Keratinocyte (primary cell): ENCODE results near the gene CNTNAP2. TPM values are rescaled to one million over a fixed set of nuclear protein-coding genes. Genes with fewer than 3 reads are reported as not detected.

Experiments used
- DNase-seq: peaks from one replicate; pipeline ENCODE4 v3.0.0-alpha.2; 2011; ENCODE audit warnings: low read depth, missing footprints, low spot score
- FAIRE-seq: peaks from 2 replicates; lab custom pipeline; 2011; peaks lifted over from hg19 to GRCh38; lab: Jason Lieb, UNC
- H2AFZ ChIP-seq: 2 replicates; pipeline ENCODE4 v1.6.0; 2012; ENCODE audit warnings: low read length, control low read depth, inconsistent platforms; ENCODE audit not compliant: control insufficient read depth
- H3K27ac ChIP-seq: 2 replicates; pipeline ENCODE4 v1.5.1; 2011; ENCODE audit warnings: low read length; ENCODE audit not compliant: control insufficient read depth, insufficient read depth
- H3K27me3 ChIP-seq: 3 replicates; pipeline ENCODE4 v1.6.0; 2011; ENCODE audit warnings: low read length; ENCODE audit not compliant: control insufficient read depth, insufficient read depth; ENCODE audit errors: extremely low read depth
- H3K36me3 ChIP-seq, 2 experiments: 2 replicates in 1 of 2; 3 replicates in 1 of 2; pipeline ENCODE4 v1.5.1; 2011; ENCODE audit warnings: low read length in 2 of 2, mild to moderate bottlenecking in 1 of 2; ENCODE audit not compliant: control insufficient read depth in 2 of 2, insufficient read depth in 2 of 2; ENCODE audit errors: extremely low read depth in 1 of 2
- H3K4me1 ChIP-seq: 3 replicates; pipeline ENCODE4 v1.5.1; 2011; ENCODE audit warnings: low read length; ENCODE audit not compliant: control insufficient read depth, insufficient read depth; ENCODE audit errors: extremely low read depth
- H3K4me2 ChIP-seq: 3 replicates; pipeline ENCODE4 v1.6.0; 2011; ENCODE audit warnings: low read depth, low read length; ENCODE audit not compliant: control insufficient read depth, insufficient read depth; ENCODE audit errors: extremely low read depth
- H3K4me3 ChIP-seq, 3 experiments: fragments of 200-600 bp in 1 of 3; sonication (generic) in 1 of 3; 2 replicates in 2 of 3; 3 replicates in 1 of 3; pipeline ENCODE4 v1.5.1; 2011 to 2016; ENCODE audit warnings: low read length in 3 of 3, mild to moderate bottlenecking in 3 of 3, control low read depth in 2 of 3, inconsistent platforms in 1 of 3, low read depth in 1 of 3, mixed read lengths in 1 of 3, mixed run types in 1 of 3, moderate library complexity in 1 of 3; ENCODE audit not compliant: control insufficient read depth in 2 of 3, insufficient read depth in 2 of 3; ENCODE audit errors: extremely low read depth in 1 of 3
- H3K79me2 ChIP-seq: 2 replicates; pipeline ENCODE4 v1.6.0; 2012; ENCODE audit warnings: low read length; ENCODE audit not compliant: control insufficient read depth, insufficient read depth
- H3K9ac ChIP-seq: 3 replicates; pipeline ENCODE4 v1.6.0; 2011; ENCODE audit warnings: low read length; ENCODE audit not compliant: control insufficient read depth, insufficient read depth; ENCODE audit errors: extremely low read depth
- H3K9me1 ChIP-seq: 3 replicates; pipeline ENCODE4 v1.6.0; 2011; ENCODE audit warnings: low read length; ENCODE audit not compliant: control insufficient read depth, insufficient read depth; ENCODE audit errors: extremely low read depth
- H3K9me3 ChIP-seq: 2 replicates; pipeline ENCODE4 v1.5.1; 2012; ENCODE audit warnings: low read depth, low read length; ENCODE audit not compliant: control insufficient read depth
- H4K20me1 ChIP-seq: 3 replicates; pipeline ENCODE4 v1.6.0; 2011; ENCODE audit warnings: low read length; ENCODE audit not compliant: control insufficient read depth, insufficient read depth; ENCODE audit errors: extremely low read depth
- EZH2 ChIP-seq: IDR thresholded peaks from one replicate; pipeline ENCODE4 v1.6.1; 2012; ENCODE audit warnings: inconsistent platforms, mild to moderate bottlenecking, low read length, moderate library complexity
- dilution Hi-C: fragments of 300-500 bp; cut with MboI; formaldehyde crosslinking; loops from one replicate; pipeline ENCODE4 v1.7.0; 2020; ENCODE audit warnings: low sequenced_read_pairs; ENCODE audit not compliant: extremely low pct_ligation_motif_present
- polyA plus RNA-seq, 5 experiments: library from polyadenylated mRNA; depleted of rRNA in 3 of 5; stranded (reverse) in 3 of 5; stranded (forward) in 1 of 5; unstranded in 1 of 5; fragments of >200 nt; gene quantifications; 1 replicate in 1 of 5; 2 replicates in 3 of 5; 3 replicates in 1 of 5; pipeline versions ENCODE4 v1.2.1 to v1.2.3, GENCODE V29; 2011 to 2012; ENCODE audit warnings: missing spikeins in 2 of 5, low read depth in 1 of 5, low replicate concordance in 1 of 5
- TF ChIP-seq, protein P1 (sequence below), 3 experiments: IDR thresholded peaks in 1 of 3; conservative IDR thresholded peaks in 1 of 3; optimal IDR thresholded peaks in 1 of 3; 2 replicates in 2 of 3; 3 replicates in 1 of 3; pipeline versions ENCODE3 to v1.5.1; 2011; ENCODE audit warnings: low read length in 3 of 3, mild to moderate bottlenecking in 3 of 3, moderate library complexity in 2 of 3, control low read depth in 1 of 3, inconsistent platforms in 1 of 3; ENCODE audit not compliant: insufficient read depth in 2 of 3; ENCODE audit errors: extremely low read depth in 1 of 3

CNTNAP2 gene
- polyA plus RNA-seq, 1 donor (not counting 4 experiments of a cell fraction or from before 2014, with no cell fraction given), result 1.4 TPM

DNA sequence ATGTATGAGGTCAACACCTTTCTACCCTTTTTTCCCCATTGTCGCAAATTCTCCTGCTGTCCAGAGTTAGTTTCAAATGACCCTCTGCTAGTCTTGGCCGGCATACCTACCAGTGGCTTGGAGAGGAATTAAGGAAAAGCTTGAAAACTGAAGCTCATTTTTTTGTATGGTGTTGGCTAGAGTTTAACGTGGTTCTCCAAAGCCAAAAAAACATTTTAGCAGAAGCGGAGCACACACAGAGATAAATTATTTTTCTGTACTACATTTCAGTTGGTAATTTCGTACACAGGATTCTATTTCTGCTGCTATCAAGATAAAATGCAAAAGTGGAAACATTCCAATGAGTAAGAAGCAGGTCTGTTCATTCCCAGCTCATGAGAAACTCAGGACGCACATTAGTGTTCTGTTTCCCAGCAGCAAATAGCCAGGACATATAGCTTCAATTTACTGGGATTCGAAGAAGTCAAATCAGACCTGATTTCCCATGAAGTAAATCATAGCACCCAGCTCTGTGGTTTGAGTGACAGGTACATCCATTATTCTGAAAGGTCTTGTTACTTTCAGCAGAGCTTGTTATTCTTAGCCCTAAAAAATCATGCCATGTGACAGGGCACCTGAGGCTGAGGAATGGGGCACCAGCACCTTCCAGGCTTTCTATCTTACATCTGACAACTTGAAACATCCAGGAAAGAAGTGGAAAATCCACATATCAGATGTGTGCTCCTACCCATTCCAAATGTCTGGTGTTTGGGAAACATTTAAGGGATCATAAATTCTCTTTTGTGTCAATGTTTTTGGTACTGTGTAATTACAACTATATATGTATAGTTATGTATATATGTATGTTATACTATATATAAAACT lies 2258.0 kb downstream of the CNTNAP2 start:
- FAIRE-seq, result no peak
- no peak overlapping the region for H2AFZ ChIP-seq
- no peaks in the 10 kb centered on the region for H3K36me3 ChIP-seq

DNA sequence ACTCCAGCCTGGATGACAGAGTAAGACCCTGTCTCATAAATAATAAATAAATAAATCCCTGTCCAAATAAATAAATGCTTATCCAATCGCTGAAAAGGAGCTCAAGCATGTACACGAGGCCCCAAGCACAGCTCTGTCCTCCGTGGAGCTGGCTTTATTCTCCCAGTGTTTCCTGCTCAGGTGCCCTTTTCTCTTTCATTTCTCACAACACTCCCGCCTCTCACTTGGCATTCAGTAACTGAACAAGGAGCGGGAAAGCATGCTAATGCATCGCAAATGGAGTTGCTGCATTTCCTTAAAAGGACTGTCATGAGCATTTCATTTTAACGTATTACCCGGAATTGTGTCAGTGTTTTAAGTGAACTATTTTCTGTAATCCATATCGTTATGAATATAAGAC lies 2263.1 kb downstream of the CNTNAP2 start:
- Histone ChIP-seq H3K4me2 (no peak overlapping the region), H3K27me3 (no peaks in the 10 kb centered on the region), H3K4me1 (no peaks in the 10 kb centered on the region), H3K9me1 (no peaks in the 10 kb centered on the region), H3K9me3 (no peaks in the 10 kb centered on the region), H3K36me3 (no peaks in the 10 kb centered on the region), H3K27ac (no peak overlapping the region), H4K20me1 (no peaks in the 10 kb centered on the region), H2AFZ (no peak overlapping the region), H3K9ac (no peak overlapping the region), H3K4me3 (no peak overlapping the region), H3K79me2 (no peaks in the 10 kb centered on the region)
- no peak for TF ChIP-seq EZH2
- TF ChIP-seq, protein P1, sequence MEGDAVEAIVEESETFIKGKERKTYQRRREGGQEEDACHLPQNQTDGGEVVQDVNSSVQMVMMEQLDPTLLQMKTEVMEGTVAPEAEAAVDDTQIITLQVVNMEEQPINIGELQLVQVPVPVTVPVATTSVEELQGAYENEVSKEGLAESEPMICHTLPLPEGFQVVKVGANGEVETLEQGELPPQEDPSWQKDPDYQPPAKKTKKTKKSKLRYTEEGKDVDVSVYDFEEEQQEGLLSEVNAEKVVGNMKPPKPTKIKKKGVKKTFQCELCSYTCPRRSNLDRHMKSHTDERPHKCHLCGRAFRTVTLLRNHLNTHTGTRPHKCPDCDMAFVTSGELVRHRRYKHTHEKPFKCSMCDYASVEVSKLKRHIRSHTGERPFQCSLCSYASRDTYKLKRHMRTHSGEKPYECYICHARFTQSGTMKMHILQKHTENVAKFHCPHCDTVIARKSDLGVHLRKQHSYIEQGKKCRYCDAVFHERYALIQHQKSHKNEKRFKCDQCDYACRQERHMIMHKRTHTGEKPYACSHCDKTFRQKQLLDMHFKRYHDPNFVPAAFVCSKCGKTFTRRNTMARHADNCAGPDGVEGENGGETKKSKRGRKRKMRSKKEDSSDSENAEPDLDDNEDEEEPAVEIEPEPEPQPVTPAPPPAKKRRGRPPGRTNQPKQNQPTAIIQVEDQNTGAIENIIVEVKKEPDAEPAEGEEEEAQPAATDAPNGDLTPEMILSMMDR (optimal IDR thresholded peaks at IDR 0.05 in 1 of 3, IDR thresholded peaks at IDR 0.05 in 1 of 3, conservative IDR thresholded peaks at IDR 0.05 in 1 of 3; ENCODE audit: extremely low read depth in 1 of 3, insufficient read depth in 2 of 3, low read length in 3 of 3), result no peak
- no peak for FAIRE-seq
- no peak for DNase-seq
- dilution Hi-C loops, result no loop called here

More for the DNA sequence above, 2258.0 kb downstream of the CNTNAP2 start:
- no peaks in the 10 kb centered on the region for H3K27me3 ChIP-seq
- no peak overlapping the region for H3K27ac ChIP-seq
- no peaks in the 10 kb centered on the region for H3K9me1 ChIP-seq
- H4K20me1 ChIP-seq, result no peaks in the 10 kb centered on the region
- TF ChIP-seq, protein P1 (optimal IDR thresholded peaks at IDR 0.05 in 1 of 3, IDR thresholded peaks at IDR 0.05 in 1 of 3, conservative IDR thresholded peaks at IDR 0.05 in 1 of 3; ENCODE audit: extremely low read depth in 1 of 3, insufficient read depth in 2 of 3, low read length in 3 of 3), result no peak
- TF ChIP-seq EZH2, result no peak
- no peak overlapping the region for H3K9ac ChIP-seq
- no peaks in the 10 kb centered on the region for H3K79me2 ChIP-seq
- H3K4me3 ChIP-seq, result no peak overlapping the region
- H3K4me2 ChIP-seq, result no peak overlapping the region
- no peak for DNase-seq
- no peaks in the 10 kb centered on the region for H3K4me1 ChIP-seq
- dilution Hi-C loops, result no loop called here
- H3K9me3 ChIP-seq, result no peaks in the 10 kb centered on the region
